H1 (cell line): ENCODE results near the gene NDUFA8. TPM values are rescaled to one million over a fixed set of nuclear protein-coding genes. Genes with fewer than 3 reads are reported as not detected.

ENCODE experiments used
- BACH1 ChIP-seq: IDR thresholded peaks from 2 replicates; pipeline ENCODE4 v1.6.1; 2012; ENCODE audit warnings: low read length, improper control_type of control experiment
- GTF2F1 ChIP-seq: IDR thresholded peaks from 2 replicates; pipeline ENCODE4 v1.6.1; 2012; ENCODE audit warnings: low read depth, low read length, improper control_type of control experiment, borderline replicate concordance
- polyA plus RNA-seq, 7 experiments: library from polyadenylated mRNA; depleted of rRNA in 3 of 7; stranded (reverse) in 5 of 7; unstranded in 2 of 7; fragments of >200 nt in 5 of 7; fragments of 200-250 nt in 2 of 7; gene quantifications; 1 replicate in 5 of 7; 2 replicates in 1 of 7; 4 replicates in 1 of 7; pipeline versions ENCODE4 v1.2.1 to v1.2.3, GENCODE V29; 2011 to 2013; ENCODE audit warnings: missing spikeins in 2 of 7, mixed read lengths in 2 of 7
- total RNA-seq: library from RNA; stranded (reverse); fragmentation: NEBNext Ultra II Directional; extraction: Animal tissue kit (Norgen Biotek cat#: 25700); gene quantifications from 2 replicates; pipeline ENCODE4 v1.2.1, GENCODE V29; 2021
- TF ChIP-seq, protein P1 (sequence below): IDR thresholded peaks from 2 replicates; pipeline ENCODE4 v1.6.1; 2012; ENCODE audit warnings: inconsistent platforms

Gene NDUFA8
- total and polyA plus RNA-seq, 2 of the 8 experiments (the other 6 are each of a cell fraction or from before 2014, with no cell fraction given): 61.0 to 73.8 TPM

DNA sequence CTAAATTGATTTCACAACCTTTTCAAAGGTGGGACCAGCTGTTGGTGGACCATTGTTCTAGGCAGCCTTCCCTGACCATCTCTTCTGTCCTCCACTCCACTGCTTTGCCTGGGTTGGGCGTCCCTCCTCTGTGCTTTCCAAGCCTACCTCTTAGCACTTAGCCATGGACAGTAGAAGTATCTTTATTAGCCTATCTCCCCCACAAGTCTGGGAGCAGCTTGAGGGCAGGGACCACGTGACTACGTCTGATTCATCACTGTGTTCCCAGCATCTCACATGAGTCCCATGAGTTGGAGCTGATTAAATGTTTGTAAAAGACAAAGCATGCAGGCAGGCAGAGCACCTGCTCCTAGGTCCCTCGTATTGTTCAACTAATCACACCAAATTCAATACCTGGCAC is 21.1 kb upstream of the NDUFA8 start (continued):
- TF ChIP-seq BACH1 (no peak), GTF2F1 (no peak)
- TF ChIP-seq, protein P1, sequence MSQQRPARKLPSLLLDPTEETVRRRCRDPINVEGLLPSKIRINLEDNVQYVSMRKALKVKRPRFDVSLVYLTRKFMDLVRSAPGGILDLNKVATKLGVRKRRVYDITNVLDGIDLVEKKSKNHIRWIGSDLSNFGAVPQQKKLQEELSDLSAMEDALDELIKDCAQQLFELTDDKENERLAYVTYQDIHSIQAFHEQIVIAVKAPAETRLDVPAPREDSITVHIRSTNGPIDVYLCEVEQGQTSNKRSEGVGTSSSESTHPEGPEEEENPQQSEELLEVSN: no peak
